IPS DF 4.7 (cell line): Measurements from ENCODE around the gene UFSP1.
"Not testable (repeated sequence)": the region's sequence is repeated elsewhere in the genome, so short reads cannot be mapped to it uniquely, and the experiment has no call there.

Experiments
- DNase-seq: peaks from one replicate; pipeline ENCODE4 v3.0.0-alpha.2; 2013; ENCODE audit warnings: low spot score; ENCODE audit errors: extremely low read depth

UFSP1 gene

DNA sequence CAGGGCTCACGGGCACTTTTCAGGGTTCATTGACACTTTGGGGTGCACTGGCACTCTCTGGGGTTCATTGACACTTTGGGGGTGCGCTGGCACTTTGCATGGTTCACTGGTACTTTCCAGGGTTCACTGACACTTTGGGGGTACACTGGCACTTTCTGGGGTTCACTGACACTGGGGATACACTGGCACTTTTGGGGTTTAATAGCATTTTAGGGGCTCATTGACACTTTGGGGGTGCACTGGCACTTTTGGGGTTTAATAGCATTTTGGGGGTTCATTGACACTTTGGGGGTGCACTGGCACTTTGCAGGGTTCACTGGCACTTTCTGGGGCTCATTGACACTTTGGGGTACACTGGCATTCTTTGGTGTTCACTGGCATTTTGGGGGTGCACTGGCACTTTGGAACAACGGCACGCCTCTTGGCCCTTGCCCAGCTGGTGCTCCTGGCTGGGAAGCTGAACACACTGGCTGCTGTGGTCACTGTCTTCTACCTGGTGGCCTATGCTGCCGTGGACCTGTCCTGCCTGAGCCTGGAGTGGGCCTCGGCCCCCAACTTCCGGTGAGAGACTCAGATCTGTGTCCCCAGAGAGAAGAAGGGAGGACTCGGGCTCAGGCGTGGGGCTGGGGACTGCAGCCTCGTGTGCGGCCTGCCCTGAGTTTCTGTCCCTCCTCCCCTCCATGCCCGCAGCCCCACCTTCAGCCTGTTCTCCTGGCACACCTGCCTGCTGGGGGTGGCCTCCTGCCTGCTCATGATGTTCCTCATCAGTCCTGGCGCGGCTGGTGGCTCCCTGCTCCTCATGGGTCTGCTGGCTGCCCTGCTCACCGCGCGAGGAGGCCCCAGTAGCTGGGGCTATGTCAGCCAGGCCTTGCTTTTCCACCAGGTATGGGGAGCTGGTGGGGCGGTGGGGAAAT is 28.6 kb downstream of the UFSP1 start:
- DNase-seq: no peak

DNA sequence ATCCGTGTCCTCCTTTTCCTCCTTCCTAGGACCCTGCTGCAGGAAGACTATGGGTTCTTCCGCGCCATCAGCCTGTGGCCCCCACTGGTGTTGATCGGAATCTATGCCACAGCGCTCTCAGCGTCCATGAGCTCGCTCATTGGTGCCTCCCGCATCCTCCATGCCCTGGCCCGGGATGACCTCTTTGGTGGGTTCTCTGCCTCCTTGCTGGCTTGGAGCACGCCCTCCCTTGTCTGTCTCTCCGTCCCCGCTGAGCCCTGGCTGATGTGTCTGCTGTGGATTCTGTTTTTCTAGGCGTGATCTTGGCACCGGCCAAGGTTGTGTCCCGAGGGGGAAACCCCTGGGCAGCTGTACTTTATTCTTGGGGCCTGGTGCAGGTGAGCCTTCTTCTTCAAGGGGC is 29.7 kb downstream of the UFSP1 start:
- DNase-seq: no peak

DNA sequence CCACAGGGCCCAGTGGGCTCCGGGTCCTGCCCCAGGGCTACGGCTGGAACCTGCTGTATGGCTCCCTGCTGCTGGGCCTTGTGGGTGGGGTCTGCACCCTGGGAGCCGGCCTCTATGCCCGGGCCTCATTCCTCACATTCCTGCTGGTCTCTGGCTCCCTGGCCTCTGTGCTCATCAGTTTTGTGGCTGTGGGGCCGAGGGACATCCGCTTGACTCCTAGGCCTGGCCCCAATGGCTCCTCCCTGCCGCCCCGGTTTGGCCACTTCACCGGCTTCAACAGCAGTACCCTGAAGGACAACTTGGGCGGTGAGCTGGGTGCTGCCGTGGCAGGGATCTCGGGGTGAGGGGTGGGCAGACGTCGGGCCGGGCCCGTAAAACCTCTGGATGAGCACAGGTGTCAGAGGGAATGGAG is 32.6 kb downstream of the UFSP1 start:
- DNase-seq: no peak

- DNase-seq: no peak
These were observed 34.0 kb downstream of the UFSP1 start for GRCh38 chr7:100855515-100855914.

GRCh38 chr7:100854899-100855298 is 34.6 kb downstream of the UFSP1 start:
- DNase-seq: not testable (repeated sequence)

DNA sequence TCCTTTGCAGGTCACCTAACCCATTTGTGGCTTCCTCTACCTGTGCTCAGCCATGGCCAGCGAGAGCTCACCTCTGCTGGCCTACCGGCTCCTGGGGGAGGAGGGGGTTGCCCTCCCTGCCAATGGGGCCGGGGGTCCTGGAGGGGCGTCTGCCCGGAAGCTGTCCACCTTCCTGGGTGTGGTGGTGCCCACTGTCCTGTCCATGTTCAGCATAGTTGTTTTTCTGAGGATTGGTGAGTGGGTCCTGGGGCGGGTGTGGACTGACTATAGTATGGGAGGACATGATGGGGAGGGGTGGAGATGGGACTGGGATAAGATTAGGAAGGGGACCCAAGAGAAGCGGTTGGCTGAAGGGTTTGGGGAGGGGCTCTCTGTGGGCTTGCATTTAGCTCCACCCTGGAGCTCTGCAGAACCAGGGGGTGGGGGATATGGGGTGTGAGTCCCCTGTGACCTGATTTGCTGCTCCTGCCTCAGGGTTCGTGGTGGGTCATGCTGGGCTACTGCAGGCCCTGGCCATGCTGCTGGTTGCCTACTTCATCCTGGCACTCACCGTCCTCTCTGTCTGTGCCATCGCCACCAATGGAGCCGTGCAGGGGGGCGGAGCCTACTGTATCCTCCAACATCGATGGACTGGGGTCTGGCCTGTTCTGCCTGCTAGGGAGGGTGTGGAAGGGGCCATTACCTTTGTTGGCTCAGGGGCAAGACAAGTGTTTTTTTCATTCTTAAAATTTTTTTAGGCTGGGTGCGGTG is 35.2 kb downstream of the UFSP1 start:
- no peak for DNase-seq

DNA sequence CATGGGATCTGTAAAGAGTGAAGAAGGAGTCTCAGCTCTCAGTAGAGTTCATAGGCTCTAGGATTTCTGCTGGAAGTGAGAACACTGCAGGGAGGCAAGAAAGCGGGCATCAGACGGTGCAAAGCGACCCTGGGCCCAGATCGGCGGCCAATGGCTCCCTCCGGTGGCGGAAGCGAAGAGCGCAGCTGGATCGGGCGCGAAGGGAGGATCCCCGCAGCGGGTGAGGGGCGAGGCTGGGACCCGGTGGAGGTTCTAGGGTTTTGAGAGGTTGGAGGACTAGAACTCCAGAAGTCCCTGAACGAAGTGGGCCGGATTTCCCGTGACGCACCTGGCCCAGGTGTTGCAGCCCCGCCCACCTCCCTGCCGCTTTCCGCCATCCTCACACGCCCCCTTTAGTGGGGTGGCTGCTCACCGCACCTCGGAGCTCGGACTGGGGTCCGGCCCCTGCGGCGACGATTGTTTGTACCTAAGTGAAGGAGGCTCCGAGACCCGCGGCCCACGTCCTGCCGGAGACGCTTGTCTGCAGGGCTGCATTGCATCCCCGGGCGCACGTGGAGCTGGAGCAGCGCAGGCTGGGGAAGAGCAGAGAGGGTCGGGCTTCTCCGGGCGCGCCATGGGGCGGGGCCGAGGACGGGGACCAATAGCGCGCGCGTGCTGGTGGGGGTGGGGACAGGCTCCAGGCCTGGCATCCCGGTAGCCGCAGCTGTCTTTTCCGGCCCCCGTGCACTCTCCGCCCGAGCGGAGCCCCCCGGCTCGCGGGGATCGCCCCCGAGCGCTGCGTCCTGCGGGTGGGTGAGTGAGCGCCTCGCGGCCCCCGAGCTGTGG is 37.3 kb downstream of the UFSP1 start, which contains the start of gene SLC12A9:
Gene SLC12A9, plus strand, starts transcription at position 666 of the 825 bp plus-strand sequence. CDS start 1,485 bp downstream, outside the sequence.
- peak; percentile 69 for DNase-seq

GRCh38 chr7:100847360-100847759 is 42.2 kb downstream of the UFSP1 start:
- no peak for DNase-seq

DNA sequence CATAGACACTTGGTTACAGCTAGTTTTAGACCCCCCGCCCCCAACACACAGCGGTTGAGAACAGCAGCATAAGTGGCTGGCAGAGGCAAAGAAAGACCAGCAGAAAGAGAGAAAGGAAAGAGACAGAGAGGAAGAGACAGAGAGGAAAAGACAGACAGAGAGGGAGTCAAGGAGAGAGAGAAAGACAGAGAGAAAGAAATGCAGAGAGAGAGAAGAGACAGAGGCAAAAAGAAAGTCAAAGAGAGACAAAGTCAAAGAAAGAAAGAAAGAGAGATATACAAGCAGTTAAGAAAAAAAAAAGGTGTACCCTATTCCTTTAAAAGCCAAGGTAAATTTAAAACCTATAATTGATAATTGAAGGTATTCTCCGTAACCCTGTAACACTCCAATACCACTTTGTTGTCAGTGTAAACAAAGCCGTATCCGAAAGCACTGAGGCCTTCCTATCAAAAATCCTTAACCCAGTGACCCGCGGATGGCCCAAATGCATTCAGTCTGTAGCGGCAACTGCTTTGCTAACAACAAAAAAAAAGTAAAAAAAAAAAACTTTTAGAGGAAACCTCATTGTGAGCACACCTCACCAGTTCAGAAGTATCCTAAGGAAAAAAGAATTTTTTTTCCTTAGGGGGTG is 48.9 kb downstream of the UFSP1 start:
- no peak for DNase-seq

DNA sequence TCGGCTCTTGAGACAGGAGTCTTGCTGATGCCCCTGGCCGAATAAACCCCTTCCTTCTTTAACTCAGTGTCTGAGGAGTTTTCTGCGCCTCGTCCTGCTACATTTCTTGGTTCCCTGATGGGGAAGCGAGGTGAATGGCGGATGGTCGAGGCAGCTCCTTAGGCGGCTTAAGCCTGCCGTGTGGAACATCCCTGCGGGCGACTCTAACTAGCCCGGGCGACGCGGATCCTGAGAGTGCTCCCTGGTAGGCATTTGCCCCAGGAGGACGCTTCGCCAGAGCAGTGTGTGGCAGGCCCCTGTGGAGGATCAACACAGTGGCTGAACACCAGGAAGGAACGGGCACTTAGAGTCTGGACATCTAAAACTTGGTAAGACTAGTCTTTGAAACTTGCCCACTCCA is 50.2 kb downstream of the UFSP1 start:
- DNase-seq: no peak
